B cell (primary cell): ENCODE data around the gene LSG1. TPM values are rescaled to one million over a fixed set of nuclear protein-coding genes. Genes with fewer than 3 reads are reported as not detected.

Source experiments
- ATAC-seq: fragments of 200-7000 bp; cut with Tn5 transposase; one replicate; pipeline ENCODE4 v1.10.0; 2021; ENCODE audit warnings: low read depth, mild to moderate bottlenecking, moderate number of reproducible peaks, moderate library complexity
- CTCF ChIA-PET: fragments of 350-600 bp; sonication (Branson Sonifier 250); formaldehyde crosslinking; loops from one replicate; lab custom pipeline; 2021; ENCODE audit warnings: antibody characterized with exemption, inconsistent platforms; lab: Charles Lee
- POLR2A ChIA-PET: fragments of 350-600 bp; sonication (Branson Sonifier 250); formaldehyde crosslinking; loops from one replicate; lab custom pipeline; 2021; ENCODE audit warnings: antibody characterized with exemption; lab: Charles Lee
- DNase-seq: peaks from one replicate; pipeline ENCODE4 v3.0.0; 2013
- H2AFZ ChIP-seq: 2 replicates; pipeline ENCODE4 v1.6.1; 2012; ENCODE audit warnings: mild to moderate bottlenecking, low read depth, low read length; ENCODE audit not compliant: insufficient read depth, poor library complexity, severe bottlenecking
- H3K27ac ChIP-seq, 2 donors: 1 replicate in 1 of 2; 2 replicates in 1 of 2; pipeline ENCODE4 v1.5.1; 2012 to 2013; ENCODE audit warnings: low read length in 2 of 2, mild to moderate bottlenecking in 2 of 2, moderate library complexity in 1 of 2
- H3K27me3 ChIP-seq, 4 experiments: fragments of 200-600 bp in 1 of 4; sonication (generic) in 1 of 4; replicated peaks in 1 of 4; 1 replicate in 2 of 4; 2 replicates in 2 of 4; pipeline versions ENCODE4 v1.6.1 to v1.7.0; 2013 to 2016; ENCODE audit warnings: low read length in 3 of 4, mild to moderate bottlenecking in 2 of 4, mixed read lengths in 1 of 4, moderate library complexity in 1 of 4; ENCODE audit not compliant: insufficient read depth in 4 of 4, control insufficient read depth in 3 of 4; ENCODE audit errors: control extremely low read depth in 1 of 4
- H3K36me3 ChIP-seq, 2 experiments: replicated peaks in 1 of 2; 1 replicate in 1 of 2; 2 replicates in 1 of 2; pipeline versions ENCODE4 v1.6.1 to v1.7.1; 2013; ENCODE audit warnings: low read length in 1 of 2; ENCODE audit not compliant: insufficient read depth in 2 of 2, control insufficient read depth in 1 of 2; ENCODE audit errors: control extremely low read depth in 1 of 2, extremely low read depth in 1 of 2
- H3K4me1 ChIP-seq, 2 donors: fragments of 200-600 bp in 1 of 2; sonication (generic) in 1 of 2; 1 replicate in 1 of 2; 2 replicates in 1 of 2; pipeline versions ENCODE4 v1.5.1 to v1.6.1; 2013 to 2017; ENCODE audit warnings: low read length in 2 of 2; ENCODE audit not compliant: control insufficient read depth in 2 of 2, insufficient read depth in 2 of 2
- H3K4me2 ChIP-seq: replicated peaks from 2 replicates; pipeline ENCODE3; 2012; ENCODE audit warnings: mild to moderate bottlenecking, low read depth, low read length; ENCODE audit not compliant: poor library complexity, severe bottlenecking
- H3K4me3 ChIP-seq, 5 experiments: fragments of 200-600 bp in 1 of 5; sonication (generic) in 1 of 5; 1 replicate in 3 of 5; 2 replicates in 2 of 5; pipeline versions ENCODE4 v1.5.1 to v1.7.0; 2011 to 2016; ENCODE audit warnings: low read length in 4 of 5, mild to moderate bottlenecking in 4 of 5, low read depth in 2 of 5, control low read depth in 1 of 5, moderate library complexity in 1 of 5; ENCODE audit not compliant: insufficient read depth in 1 of 5; ENCODE audit errors: control extremely low read depth in 1 of 5, extremely low read depth in 1 of 5
- H3K79me2 ChIP-seq: fragments of 200-600 bp; sonication (generic); one replicate; pipeline ENCODE4 v1.6.0; 2016; ENCODE audit warnings: low read length; ENCODE audit not compliant: control insufficient read depth, insufficient read depth
- H3K9ac ChIP-seq: fragments of 200-600 bp; sonication (generic); 2 replicates; pipeline ENCODE4 v1.6.1; 2017; ENCODE audit warnings: mild to moderate bottlenecking, low read length, moderate library complexity
- H3K9me3 ChIP-seq, 3 donors: one replicate each; pipeline versions ENCODE4 v1.6.1 to v1.7.1; 2013; ENCODE audit warnings: low read length in 2 of 3; ENCODE audit not compliant: control insufficient read depth in 2 of 3, insufficient read depth in 1 of 3; ENCODE audit errors: control extremely low read depth in 1 of 3
- H4K20me1 ChIP-seq: 2 replicates; pipeline ENCODE4 v1.6.0; 2012; ENCODE audit warnings: mild to moderate bottlenecking, low read length; ENCODE audit not compliant: insufficient read depth, control insufficient read depth, poor library complexity, severe bottlenecking
- H3K27ac Mint-ChIP-seq: one replicate; pipeline ENCODE4 v1.8.0; 2021; ENCODE audit warnings: mixed read lengths
- H3K27me3 Mint-ChIP-seq: one replicate; pipeline ENCODE4 v1.8.0; 2021; ENCODE audit warnings: mixed read lengths
- H3K4me1 Mint-ChIP-seq: one replicate; pipeline ENCODE4 v1.8.0; 2021; ENCODE audit warnings: mixed read lengths
- H3K4me3 Mint-ChIP-seq: one replicate; pipeline ENCODE4 v1.8.0; 2021; ENCODE audit warnings: mixed read lengths
- H3K9me3 Mint-ChIP-seq: one replicate; pipeline ENCODE4 v1.8.0; 2022; ENCODE audit warnings: mixed read lengths; ENCODE audit not compliant: insufficient read depth
- EZH2 ChIP-seq: IDR thresholded peaks from 2 replicates; pipeline ENCODE4 v1.6.1; 2012; ENCODE audit warnings: borderline replicate concordance, low read depth, mild to moderate bottlenecking, moderate library complexity, low read length; ENCODE audit not compliant: insufficient read depth, poor library complexity, severe bottlenecking
- WGBS: methylation state at CpG from one replicate; pipeline ENCODE4 v1.1.5; 2013; ENCODE audit warnings: missing lambda C conversion rate; ENCODE audit not compliant: insufficient coverage; 5-methylcytosine and 5-hydroxymethylcytosine counted together
- intact Hi-C: fragments of 100-400 bp; cut with micrococcal nuclease; formaldehyde crosslinking; loops from one replicate; pipeline ENCODE4 v1.10.0; 2022
- polyA plus RNA-seq: library from polyadenylated mRNA; depleted of rRNA; stranded (reverse); fragments of >200 nt; gene quantifications from 2 replicates; pipeline ENCODE4 v1.2.3, GENCODE V29; 2012
- total RNA-seq, 2 donors: library from RNA; stranded (reverse); fragments of 120-200 nt in 1 of 2; gene quantifications; 1 replicate in 1 of 2; 2 replicates in 1 of 2; pipeline versions ENCODE4 v1.2.3 to v1.2.4, GENCODE V29; 2013 to 2022
- TF ChIP-seq, protein P1 (sequence below): fragments of 200-600 bp; IDR thresholded peaks from one replicate; pipeline ENCODE4 v1.8.0; 2022; ENCODE audit warnings: antibody characterized with exemption, mild to moderate bottlenecking

The LSG1 gene
- total and polyA plus RNA-seq, 2 donors (not counting 1 experiment from before 2014, with no cell fraction given), result 29.4 to 54.6 TPM

DNA sequence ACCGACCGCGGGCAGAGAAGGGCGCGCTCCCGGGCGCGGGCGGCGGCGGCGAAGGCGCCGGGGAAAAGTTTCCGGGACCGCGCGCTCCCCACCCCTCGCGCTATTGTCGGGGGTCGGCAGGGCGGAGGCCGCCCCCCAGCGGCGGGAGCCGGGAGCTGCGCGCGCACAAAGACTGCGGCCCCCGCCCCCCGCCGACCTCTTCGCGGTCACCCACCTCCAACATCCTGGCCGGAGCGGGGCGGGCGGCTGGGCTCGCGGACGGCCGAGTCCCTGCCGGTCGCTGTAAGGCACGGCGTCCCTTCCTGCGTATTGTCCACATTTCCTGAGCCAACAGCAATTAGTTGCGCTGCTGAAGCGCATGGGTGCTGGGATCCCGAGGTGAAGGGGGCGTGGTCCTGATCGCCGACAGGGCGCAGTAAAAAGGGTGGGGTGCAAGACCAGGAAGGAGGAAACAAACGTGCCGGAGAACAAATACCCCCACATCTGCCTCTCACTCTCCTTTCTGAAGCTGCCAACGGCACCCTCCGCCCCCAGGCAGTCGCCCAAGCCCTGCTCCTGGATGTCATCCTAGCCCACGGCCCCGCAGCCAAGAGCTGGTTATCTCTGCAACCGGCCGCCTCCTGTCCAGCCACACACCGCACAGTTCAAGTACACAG is 38.5 kb downstream of the LSG1 start, which contains the start of gene TMEM44:
Gene TMEM44, minus strand, starts transcription at position 71 of the 656 bp plus-strand sequence. CDS start 204 bp downstream, outside the sequence.
- Histone ChIP-seq H3K4me3 (peak within 1 kb of the TSS; percentile 30 to 79 (median 58)), H3K9me3 (peaks cover 0 to 15% (median 0%) of the 10 kb centered on the region in 3 donors), H2AFZ (peak within 1 kb of the TSS; percentile 87), H3K79me2 (no peaks in the 10 kb centered on the region), H4K20me1 (no peaks in the 10 kb centered on the region), H3K4me2 (peak within 1 kb of the TSS; percentile 95), H3K36me3 (no peaks in the 10 kb centered on the region), H3K4me1 (peaks cover 4 to 5% of the 10 kb centered on the region in 2 donors), H3K27me3 (no peaks in the 10 kb centered on the region), H3K27ac (no peak within 1 kb of the TSS), H3K9ac (peak within 1 kb of the TSS; percentile 83)
- TF ChIP-seq EZH2, result no peak
- TF ChIP-seq, protein P1, sequence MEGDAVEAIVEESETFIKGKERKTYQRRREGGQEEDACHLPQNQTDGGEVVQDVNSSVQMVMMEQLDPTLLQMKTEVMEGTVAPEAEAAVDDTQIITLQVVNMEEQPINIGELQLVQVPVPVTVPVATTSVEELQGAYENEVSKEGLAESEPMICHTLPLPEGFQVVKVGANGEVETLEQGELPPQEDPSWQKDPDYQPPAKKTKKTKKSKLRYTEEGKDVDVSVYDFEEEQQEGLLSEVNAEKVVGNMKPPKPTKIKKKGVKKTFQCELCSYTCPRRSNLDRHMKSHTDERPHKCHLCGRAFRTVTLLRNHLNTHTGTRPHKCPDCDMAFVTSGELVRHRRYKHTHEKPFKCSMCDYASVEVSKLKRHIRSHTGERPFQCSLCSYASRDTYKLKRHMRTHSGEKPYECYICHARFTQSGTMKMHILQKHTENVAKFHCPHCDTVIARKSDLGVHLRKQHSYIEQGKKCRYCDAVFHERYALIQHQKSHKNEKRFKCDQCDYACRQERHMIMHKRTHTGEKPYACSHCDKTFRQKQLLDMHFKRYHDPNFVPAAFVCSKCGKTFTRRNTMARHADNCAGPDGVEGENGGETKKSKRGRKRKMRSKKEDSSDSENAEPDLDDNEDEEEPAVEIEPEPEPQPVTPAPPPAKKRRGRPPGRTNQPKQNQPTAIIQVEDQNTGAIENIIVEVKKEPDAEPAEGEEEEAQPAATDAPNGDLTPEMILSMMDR, result peak; percentile 72
- DNase-seq, result peak; percentile 83
- H3K27me3 Mint-ChIP-seq, result no peaks in the 10 kb centered on the region
- ChIA-PET POLR2A (interaction anchor here (0.6 to 1.4 kb wide), 3 partner anchors 38 to 791 kb away, joined by 3 to 7 read pairs (median 4); partner anchors contain the start of gene LSG1), CTCF (interaction anchor here (1.0 to 2.1 kb wide), 6 partner anchors 11 to 911 kb away, joined by 3 to 8 read pairs (median 4); partner anchors contain the start of gene LSG1)
- H3K4me3 Mint-ChIP-seq, result peak within 1 kb of the TSS; percentile 91
- intact Hi-C loops, result loop anchor here (2.0 kb wide), 2 partner anchors 49 to 147 kb away; partner anchors contain the start of gene ATP13A3
- H3K9me3 Mint-ChIP-seq, result no peaks in the 10 kb centered on the region
- H3K27ac Mint-ChIP-seq, result peak within 1 kb of the TSS; percentile 85
- peak; percentile 90 for ATAC-seq
- peaks cover 9% of the 10 kb centered on the region for H3K4me1 Mint-ChIP-seq
- under 1% methylated on average over 53 of the region's 66 CpGs for WGBS
